ENCODE measurements around the gene DDN.

GRCh38 chr12:49022558-49023178 lies 23.5 kb upstream of the DDN start:
- no peak for TF ChIP-seq CTCF (IDR thresholded peaks at IDR 0.05; ENCODE audit: low read length)
- TF ChIP-seq EZH2 (IDR thresholded peaks at IDR 0.05; ENCODE audit: borderline replicate concordance, low read length) = no peak

Measured in OCI-LY1 (cell line).